Measurements from ENCODE around the gene SRRM5. TPM values are rescaled to one million over a fixed set of nuclear protein-coding genes. Genes with fewer than 3 reads are reported as not detected.
A peak's percentile ranks its signal among the peaks of the same experiment; 100 is the strongest.
"Not testable (repeated sequence)": the region's sequence is repeated elsewhere in the genome, so short reads cannot be mapped to it uniquely, and the experiment has no call there.

Gene SRRM5
- total RNA-seq, 1 donor from 2014 or later = 0.51 TPM

DNA sequence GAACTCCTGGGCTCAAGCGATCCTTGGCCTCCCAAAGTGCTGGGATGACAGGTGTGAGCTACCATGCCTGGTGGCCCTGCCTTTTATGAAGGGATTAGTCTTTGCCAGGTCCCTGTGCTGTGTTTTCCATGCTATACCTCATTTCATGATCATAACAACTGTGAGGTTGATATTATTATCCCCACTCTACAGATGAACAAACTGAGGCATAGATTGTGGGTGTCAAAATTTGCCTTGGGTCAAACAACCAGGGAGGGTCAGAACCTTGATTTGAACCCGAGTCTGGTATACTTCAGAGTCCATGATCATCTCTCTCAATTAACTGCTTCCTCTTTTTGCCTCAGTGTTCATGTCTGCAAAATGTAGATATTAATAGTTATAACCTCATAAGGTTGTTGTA is 29.4 kb upstream of the SRRM5 start:
- no peak overlapping the region for H3K27ac Mint-ChIP-seq (ENCODE audit: unreplicated experiment)
- no peak overlapping the region for H3K4me3 Mint-ChIP-seq (ENCODE audit: unreplicated experiment)
- peaks cover 7% of the 10 kb centered on the region for H3K9me3 Mint-ChIP-seq (ENCODE audit: unreplicated experiment)
- DNase-seq = no peak
- H3K27me3 Mint-ChIP-seq (ENCODE audit: unreplicated experiment) = peaks cover 4% of the 10 kb centered on the region
- H3K4me1 Mint-ChIP-seq (ENCODE audit: low read depth, unreplicated experiment) = no peaks in the 10 kb centered on the region
- peaks cover 5% of the 10 kb centered on the region for H3K36me3 Mint-ChIP-seq (ENCODE audit: unreplicated experiment)
- TF ChIP-seq, protein P1, sequence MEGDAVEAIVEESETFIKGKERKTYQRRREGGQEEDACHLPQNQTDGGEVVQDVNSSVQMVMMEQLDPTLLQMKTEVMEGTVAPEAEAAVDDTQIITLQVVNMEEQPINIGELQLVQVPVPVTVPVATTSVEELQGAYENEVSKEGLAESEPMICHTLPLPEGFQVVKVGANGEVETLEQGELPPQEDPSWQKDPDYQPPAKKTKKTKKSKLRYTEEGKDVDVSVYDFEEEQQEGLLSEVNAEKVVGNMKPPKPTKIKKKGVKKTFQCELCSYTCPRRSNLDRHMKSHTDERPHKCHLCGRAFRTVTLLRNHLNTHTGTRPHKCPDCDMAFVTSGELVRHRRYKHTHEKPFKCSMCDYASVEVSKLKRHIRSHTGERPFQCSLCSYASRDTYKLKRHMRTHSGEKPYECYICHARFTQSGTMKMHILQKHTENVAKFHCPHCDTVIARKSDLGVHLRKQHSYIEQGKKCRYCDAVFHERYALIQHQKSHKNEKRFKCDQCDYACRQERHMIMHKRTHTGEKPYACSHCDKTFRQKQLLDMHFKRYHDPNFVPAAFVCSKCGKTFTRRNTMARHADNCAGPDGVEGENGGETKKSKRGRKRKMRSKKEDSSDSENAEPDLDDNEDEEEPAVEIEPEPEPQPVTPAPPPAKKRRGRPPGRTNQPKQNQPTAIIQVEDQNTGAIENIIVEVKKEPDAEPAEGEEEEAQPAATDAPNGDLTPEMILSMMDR (IDR thresholded peaks at IDR 0.05; ENCODE audit: partially characterized antibody, unreplicated experiment) = no peak

GRCh38 chr19:43584484-43584883 is 27.4 kb upstream of the SRRM5 start:
- Mint-ChIP-seq H3K4me3 (ENCODE audit: unreplicated experiment) (no peak overlapping the region), H3K36me3 (ENCODE audit: unreplicated experiment) (peaks cover 5% of the 10 kb centered on the region), H3K27ac (ENCODE audit: unreplicated experiment) (no peak overlapping the region), H3K27me3 (ENCODE audit: unreplicated experiment) (peaks cover 5% of the 10 kb centered on the region), H3K4me1 (ENCODE audit: low read depth, unreplicated experiment) (no peaks in the 10 kb centered on the region), H3K9me3 (ENCODE audit: unreplicated experiment) (peaks cover 4% of the 10 kb centered on the region)
- TF ChIP-seq, protein P1 (IDR thresholded peaks at IDR 0.05; ENCODE audit: partially characterized antibody, unreplicated experiment) = no peak
- DNase-seq = no peak

DNA sequence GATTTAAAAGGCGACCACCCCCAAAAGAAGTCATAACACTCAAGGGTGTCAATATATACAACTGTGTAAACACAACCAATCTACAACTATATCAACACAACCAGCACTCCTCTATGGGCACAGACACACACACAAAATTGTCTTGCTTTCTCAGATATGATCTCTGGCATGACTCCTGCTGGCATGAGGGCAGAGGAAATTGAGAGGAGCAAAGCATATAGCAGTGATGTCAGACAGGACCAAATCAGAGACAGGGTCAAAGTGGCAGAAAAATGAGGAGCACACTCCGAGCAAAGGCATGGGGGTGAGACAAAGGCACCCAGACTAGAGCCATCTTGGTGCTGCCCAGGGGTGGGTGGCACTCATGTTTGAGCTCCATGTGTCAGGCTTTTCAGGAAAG is 25.5 kb upstream of the SRRM5 start:
- Mint-ChIP-seq H3K4me1 (ENCODE audit: low read depth, unreplicated experiment) (peaks cover 4% of the 10 kb centered on the region), H3K9me3 (ENCODE audit: unreplicated experiment) (peaks cover 4% of the 10 kb centered on the region), H3K27ac (ENCODE audit: unreplicated experiment) (no peak overlapping the region), H3K27me3 (ENCODE audit: unreplicated experiment) (peaks cover 4% of the 10 kb centered on the region), H3K4me3 (ENCODE audit: unreplicated experiment) (no peak overlapping the region), H3K36me3 (ENCODE audit: unreplicated experiment) (peaks cover 5% of the 10 kb centered on the region)
- TF ChIP-seq, protein P1 (IDR thresholded peaks at IDR 0.05; ENCODE audit: partially characterized antibody, unreplicated experiment) = no peak
- no peak for DNase-seq

- not testable (repeated sequence) for H3K9me3 Mint-ChIP-seq (ENCODE audit: unreplicated experiment); H3K27ac Mint-ChIP-seq (ENCODE audit: unreplicated experiment); H3K4me1 Mint-ChIP-seq (ENCODE audit: low read depth, unreplicated experiment); H3K27me3 Mint-ChIP-seq (ENCODE audit: unreplicated experiment); H3K36me3 Mint-ChIP-seq (ENCODE audit: unreplicated experiment); H3K4me3 Mint-ChIP-seq (ENCODE audit: unreplicated experiment); DNase-seq
Observed at GRCh38 chr19:43587029-43587428, 24.9 kb upstream of the SRRM5 start.

DNA sequence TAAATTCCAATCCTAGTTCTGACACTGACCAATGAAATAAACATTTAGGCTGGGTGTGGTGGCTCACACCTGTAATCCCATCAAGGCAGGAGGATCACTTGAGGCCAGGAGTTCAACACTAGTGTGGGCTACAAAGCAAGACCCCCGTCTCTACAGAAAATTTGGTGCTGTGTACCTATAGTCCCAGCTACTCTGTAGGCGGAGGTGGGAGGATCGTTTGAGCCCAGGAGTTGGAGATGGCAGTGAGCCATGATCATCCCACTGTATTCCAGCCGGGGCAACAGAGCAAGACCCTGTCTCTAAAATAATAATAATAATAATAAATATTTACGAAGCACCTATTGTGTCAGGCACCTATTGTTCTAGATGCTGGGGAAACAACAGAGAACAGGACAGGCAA is 22.6 kb upstream of the SRRM5 start:
- no peak for DNase-seq
- peaks cover 4% of the 10 kb centered on the region for H3K9me3 Mint-ChIP-seq (ENCODE audit: unreplicated experiment)
- H3K36me3 Mint-ChIP-seq (ENCODE audit: unreplicated experiment) = peaks cover 5% of the 10 kb centered on the region
- peak overlapping the region; percentile 55 for H3K27ac Mint-ChIP-seq (ENCODE audit: unreplicated experiment)
- TF ChIP-seq, protein P1 (IDR thresholded peaks at IDR 0.05; ENCODE audit: partially characterized antibody, unreplicated experiment) = no peak
- H3K4me3 Mint-ChIP-seq (ENCODE audit: unreplicated experiment) = no peak overlapping the region
- H3K27me3 Mint-ChIP-seq (ENCODE audit: unreplicated experiment) = peaks cover 4% of the 10 kb centered on the region
- peaks cover 11% of the 10 kb centered on the region for H3K4me1 Mint-ChIP-seq (ENCODE audit: low read depth, unreplicated experiment)

DNA sequence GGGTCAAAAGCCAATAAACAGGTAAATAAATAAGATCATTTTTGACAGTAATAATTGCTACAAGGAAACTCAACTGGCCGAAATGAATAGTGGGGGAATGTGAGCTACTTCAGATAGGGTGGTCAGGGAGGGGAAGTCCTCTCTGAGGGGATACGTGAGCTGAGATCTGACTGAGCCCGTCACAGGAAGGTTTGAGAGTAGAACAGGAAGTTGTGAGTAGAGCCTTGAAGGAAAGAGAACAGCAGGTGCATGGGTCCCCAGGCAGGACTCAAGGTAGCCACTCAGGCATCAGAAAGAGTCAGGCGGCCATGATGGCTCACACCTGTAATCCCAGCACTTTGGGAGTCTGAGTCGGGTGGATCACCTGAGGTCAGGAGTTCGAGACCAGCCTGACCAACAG is 22.2 kb upstream of the SRRM5 start:
- DNase-seq = no peak
- Mint-ChIP-seq H3K9me3 (ENCODE audit: unreplicated experiment) (peaks cover 4% of the 10 kb centered on the region), H3K27me3 (ENCODE audit: unreplicated experiment) (peaks cover 2% of the 10 kb centered on the region), H3K27ac (ENCODE audit: unreplicated experiment) (peak overlapping the region; percentile 55), H3K36me3 (ENCODE audit: unreplicated experiment) (peaks cover 5% of the 10 kb centered on the region), H3K4me1 (ENCODE audit: low read depth, unreplicated experiment) (peaks cover 11% of the 10 kb centered on the region), H3K4me3 (ENCODE audit: unreplicated experiment) (peak overlapping the region; percentile 52)
- TF ChIP-seq, protein P1 (IDR thresholded peaks at IDR 0.05; ENCODE audit: partially characterized antibody, unreplicated experiment) = no peak
